ENCODE results near the gene CPXM1.
"Not testable (repeated sequence)": the region's sequence is repeated elsewhere in the genome, so short reads cannot be mapped to it uniquely, and the experiment has no call there.

Gene CPXM1

DNA sequence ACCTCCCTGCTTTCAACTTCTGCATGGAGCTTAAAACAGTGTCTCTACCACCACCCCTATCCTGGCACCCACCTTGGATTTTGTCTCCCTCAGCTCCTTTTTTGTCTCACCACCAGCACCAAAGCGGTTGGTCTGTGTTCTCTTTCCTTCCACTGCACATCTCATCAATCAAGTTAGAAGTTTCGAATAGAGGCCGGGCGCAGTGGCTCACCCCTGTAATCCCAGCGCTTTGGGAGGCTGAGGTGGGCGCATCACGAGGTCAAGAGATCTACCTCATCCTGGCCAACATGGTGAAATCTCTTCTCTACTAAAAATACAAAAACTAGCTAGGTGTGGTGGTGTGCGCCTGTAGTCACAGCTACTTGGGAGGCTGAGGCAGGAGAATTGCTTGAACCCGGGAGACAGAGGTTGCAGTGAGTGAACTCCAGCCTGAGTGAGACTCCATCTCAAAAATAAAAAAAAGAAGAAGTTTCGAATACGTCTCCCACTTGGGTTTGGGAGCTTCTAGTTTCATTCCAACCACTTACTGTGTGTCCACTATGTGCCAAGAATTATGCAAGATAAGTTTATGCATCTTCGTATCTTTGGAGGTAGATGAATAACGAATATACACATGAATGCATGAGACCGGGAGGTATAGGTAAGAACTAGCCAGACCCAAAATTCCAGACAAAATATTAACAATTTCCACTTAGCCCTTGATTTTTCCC is 34.1 kb upstream of the CPXM1 start:
- no peak for DNase-seq (ENCODE audit: low spot score)
- TF ChIP-seq, protein P1, sequence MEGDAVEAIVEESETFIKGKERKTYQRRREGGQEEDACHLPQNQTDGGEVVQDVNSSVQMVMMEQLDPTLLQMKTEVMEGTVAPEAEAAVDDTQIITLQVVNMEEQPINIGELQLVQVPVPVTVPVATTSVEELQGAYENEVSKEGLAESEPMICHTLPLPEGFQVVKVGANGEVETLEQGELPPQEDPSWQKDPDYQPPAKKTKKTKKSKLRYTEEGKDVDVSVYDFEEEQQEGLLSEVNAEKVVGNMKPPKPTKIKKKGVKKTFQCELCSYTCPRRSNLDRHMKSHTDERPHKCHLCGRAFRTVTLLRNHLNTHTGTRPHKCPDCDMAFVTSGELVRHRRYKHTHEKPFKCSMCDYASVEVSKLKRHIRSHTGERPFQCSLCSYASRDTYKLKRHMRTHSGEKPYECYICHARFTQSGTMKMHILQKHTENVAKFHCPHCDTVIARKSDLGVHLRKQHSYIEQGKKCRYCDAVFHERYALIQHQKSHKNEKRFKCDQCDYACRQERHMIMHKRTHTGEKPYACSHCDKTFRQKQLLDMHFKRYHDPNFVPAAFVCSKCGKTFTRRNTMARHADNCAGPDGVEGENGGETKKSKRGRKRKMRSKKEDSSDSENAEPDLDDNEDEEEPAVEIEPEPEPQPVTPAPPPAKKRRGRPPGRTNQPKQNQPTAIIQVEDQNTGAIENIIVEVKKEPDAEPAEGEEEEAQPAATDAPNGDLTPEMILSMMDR (IDR thresholded peaks at IDR 0.05; ENCODE audit: extremely low read depth, missing control alignments): no peak

DNA sequence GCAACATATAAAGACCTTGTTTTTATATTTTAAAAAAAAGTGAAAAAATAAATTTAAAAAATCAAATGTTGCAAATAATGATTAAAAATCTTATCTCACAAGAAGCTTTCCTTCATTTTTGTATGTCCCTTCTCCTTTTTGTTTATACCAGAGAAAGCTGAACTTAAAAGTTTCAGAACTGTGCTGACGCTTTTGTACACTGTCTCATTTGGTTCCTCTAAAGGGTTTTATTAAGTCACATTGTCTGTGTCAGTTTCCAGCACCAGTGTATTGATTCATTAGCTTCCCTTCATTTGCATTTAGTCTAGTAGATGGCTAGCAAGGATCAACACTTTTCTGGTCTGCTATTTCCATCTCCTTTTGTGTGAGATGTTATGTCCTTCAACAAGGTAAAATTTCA is 33.3 kb upstream of the CPXM1 start:
- DNase-seq (ENCODE audit: low spot score): no peak
- TF ChIP-seq, protein P1 (IDR thresholded peaks at IDR 0.05; ENCODE audit: extremely low read depth, missing control alignments): no peak

DNA sequence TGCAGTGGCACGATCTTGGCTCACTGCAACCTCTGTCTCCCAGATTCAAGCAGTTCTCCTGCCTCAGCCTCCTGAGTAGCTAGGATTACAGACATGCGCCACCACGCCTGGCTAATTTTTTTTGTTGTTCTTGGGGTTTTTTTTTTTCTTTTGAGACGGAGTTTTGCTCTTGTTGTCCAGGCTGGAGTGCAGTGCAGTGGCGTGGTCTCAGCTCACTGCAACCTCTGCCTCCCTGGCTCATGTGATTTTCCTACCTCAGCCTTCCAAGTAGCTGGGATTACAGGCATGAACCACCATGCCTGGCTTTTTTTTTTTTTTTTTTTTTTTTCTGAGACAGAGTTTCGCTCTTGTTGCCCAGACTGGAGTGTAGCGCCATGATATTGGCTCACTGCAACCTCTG is 30.8 kb upstream of the CPXM1 start:
- DNase-seq (ENCODE audit: low spot score): not testable (repeated sequence)

DNA sequence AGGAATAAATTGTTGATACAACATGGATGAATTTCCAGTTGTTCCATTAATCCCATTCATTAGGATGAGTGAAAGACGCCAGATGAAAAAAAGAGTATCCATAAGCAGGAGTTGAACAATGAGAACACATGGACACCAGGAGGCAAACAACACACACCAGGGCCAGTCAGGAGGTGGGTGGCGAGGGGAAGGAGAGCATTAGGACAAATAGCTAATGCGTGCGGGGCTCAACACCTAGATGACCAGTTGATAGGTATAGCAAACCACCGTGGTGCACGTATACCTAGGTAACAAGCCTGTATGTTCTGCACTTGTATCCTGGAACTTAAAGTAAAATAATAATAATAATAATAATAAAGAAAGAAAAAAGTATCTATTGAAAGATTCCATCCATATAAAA is 28.9 kb upstream of the CPXM1 start:
- DNase-seq (ENCODE audit: low spot score): no peak
- TF ChIP-seq, protein P1 (IDR thresholded peaks at IDR 0.05; ENCODE audit: extremely low read depth, missing control alignments): no peak

DNA sequence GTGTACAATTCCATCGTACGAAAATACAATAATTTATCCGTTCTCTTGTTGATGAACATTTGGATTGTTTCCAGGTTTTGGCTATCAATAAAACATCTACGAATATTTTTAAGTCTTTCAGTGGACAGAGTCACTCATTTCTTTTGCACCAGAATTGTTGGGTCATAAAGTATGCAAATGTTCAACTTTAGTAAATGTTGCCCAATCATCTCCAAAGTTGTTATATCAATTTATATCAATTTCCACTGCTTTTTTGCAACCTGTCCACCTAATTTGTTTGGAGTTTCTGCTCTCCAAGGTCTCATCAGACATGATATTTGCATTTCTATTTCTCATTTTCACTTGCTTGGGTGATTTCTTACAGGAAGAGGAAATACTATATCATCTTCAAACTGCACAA is 26.2 kb upstream of the CPXM1 start:
- no peak for DNase-seq (ENCODE audit: low spot score)
- TF ChIP-seq, protein P1 (IDR thresholded peaks at IDR 0.05; ENCODE audit: extremely low read depth, missing control alignments): no peak

DNA sequence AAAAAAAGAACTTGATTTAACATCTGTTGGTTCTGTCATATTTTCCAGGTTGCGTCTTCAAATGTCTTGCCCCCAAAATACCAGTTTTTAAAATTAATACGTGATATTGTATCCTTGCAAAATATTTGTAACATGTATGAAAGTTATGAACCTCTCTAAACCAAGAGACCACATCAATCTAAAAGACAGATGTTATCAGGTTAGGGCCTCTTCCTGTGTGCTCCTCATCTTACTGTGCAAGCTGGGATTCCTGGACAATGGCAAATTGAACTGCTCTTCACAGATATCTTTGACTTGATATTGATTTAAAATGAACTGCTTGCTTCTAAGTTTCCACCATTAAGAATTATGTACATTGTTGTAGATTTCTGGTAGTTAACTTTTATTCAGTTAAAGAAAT is 25.3 kb upstream of the CPXM1 start:
- no peak for DNase-seq (ENCODE audit: low spot score)
- TF ChIP-seq, protein P1 (IDR thresholded peaks at IDR 0.05; ENCODE audit: extremely low read depth, missing control alignments): no peak

DNA sequence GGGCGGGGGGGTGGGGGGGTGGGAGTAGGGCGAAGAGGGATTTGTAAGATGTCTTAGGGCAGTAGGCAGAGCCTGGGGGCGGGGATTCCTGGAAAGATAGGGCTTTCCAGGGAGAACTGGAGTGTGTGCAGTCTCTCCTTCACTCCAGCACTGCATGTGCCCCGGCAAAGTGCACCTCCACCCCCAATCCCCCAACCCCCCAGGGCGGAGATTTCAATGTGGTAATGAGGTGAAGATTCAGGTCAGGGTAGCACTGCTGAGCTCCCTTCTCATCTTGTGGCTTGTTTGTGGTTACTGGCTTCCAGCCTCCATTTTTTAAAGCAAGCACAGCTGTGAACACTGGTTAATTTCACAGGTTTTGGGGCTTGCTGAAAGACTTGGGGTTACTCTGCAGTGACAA is 21.6 kb upstream of the CPXM1 start:
- peak; percentile 60 for DNase-seq (ENCODE audit: low spot score)
- TF ChIP-seq, protein P1 (IDR thresholded peaks at IDR 0.05; ENCODE audit: extremely low read depth, missing control alignments): no peak
